ENCODE measurements around the gene SLC39A12.

- TF ChIP-seq MAX (IDR thresholded peaks at IDR 0.05) (no peak), TAF1 (IDR thresholded peaks at IDR 0.05; ENCODE audit: low read depth) (no peak), ZBTB7A (IDR thresholded peaks at IDR 0.05; ENCODE audit: low read depth) (no peak), NFIC (IDR thresholded peaks at IDR 0.05) (no peak), CREB1 (IDR thresholded peaks at IDR 0.05; ENCODE audit: low read depth) (no peak), FOXM1 (IDR thresholded peaks at IDR 0.05; ENCODE audit: borderline replicate concordance, low read depth) (no peak), RAD21 (IDR thresholded peaks at IDR 0.05; ENCODE audit: low read depth) (no peak), EP300 (IDR thresholded peaks at IDR 0.05; ENCODE audit: borderline replicate concordance) (no peak), REST (IDR thresholded peaks at IDR 0.05; ENCODE audit: low read depth) (no peak), USF1 (IDR thresholded peaks at IDR 0.05) (no peak), CEBPB (IDR thresholded peaks at IDR 0.05) (no peak), EGR1 (IDR thresholded peaks at IDR 0.05) (no peak), TCF12 (IDR thresholded peaks at IDR 0.05; ENCODE audit: low read depth) (no peak)
Measured at GRCh38 chr10:18087355-18087754, 135.6 kb downstream of the SLC39A12 start.
